Measurements from ENCODE around the gene DBH. TPM values are rescaled to one million over a fixed set of nuclear protein-coding genes. Genes with fewer than 3 reads are reported as not detected.

DBH gene
- total and polyA plus RNA-seq, 3 donors from 2014 or later, result 0.06 TPM; not detected in 2

GRCh38 chr9:133632806-133633680 is 3.1 kb upstream of the DBH start:
- H3K9me3 ChIP-seq, result no peaks in the 10 kb centered on the region
- 82% methylated on average over 22 to 26 of the region's 27 CpGs for WGBS, 2 donors
- H3K27ac ChIP-seq, result no peak overlapping the region
- peaks cover 5% of the 10 kb centered on the region for H3K4me1 ChIP-seq
- no peaks in the 10 kb centered on the region for H3K27me3 ChIP-seq
- TF ChIP-seq, protein P1, sequence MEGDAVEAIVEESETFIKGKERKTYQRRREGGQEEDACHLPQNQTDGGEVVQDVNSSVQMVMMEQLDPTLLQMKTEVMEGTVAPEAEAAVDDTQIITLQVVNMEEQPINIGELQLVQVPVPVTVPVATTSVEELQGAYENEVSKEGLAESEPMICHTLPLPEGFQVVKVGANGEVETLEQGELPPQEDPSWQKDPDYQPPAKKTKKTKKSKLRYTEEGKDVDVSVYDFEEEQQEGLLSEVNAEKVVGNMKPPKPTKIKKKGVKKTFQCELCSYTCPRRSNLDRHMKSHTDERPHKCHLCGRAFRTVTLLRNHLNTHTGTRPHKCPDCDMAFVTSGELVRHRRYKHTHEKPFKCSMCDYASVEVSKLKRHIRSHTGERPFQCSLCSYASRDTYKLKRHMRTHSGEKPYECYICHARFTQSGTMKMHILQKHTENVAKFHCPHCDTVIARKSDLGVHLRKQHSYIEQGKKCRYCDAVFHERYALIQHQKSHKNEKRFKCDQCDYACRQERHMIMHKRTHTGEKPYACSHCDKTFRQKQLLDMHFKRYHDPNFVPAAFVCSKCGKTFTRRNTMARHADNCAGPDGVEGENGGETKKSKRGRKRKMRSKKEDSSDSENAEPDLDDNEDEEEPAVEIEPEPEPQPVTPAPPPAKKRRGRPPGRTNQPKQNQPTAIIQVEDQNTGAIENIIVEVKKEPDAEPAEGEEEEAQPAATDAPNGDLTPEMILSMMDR (IDR thresholded peaks at IDR 0.05), result no peak
- no peak for TF ChIP-seq POLR2A (IDR thresholded peaks at IDR 0.05)
- no peak for DNase-seq
- intact Hi-C loops (cut with DNase I; ENCODE audit: low total_unique reads), result no loop called here
- H3K4me3 ChIP-seq, result no peak overlapping the region
- no peaks in the 10 kb centered on the region for H3K36me3 ChIP-seq (ENCODE audit: low read depth, missing control alignments)

GRCh38 chr9:133633681-133634080 is 2.5 kb upstream of the DBH start:
- intact Hi-C loops (cut with DNase I; ENCODE audit: low total_unique reads), result no loop called here
- Histone ChIP-seq H3K4me1 (peaks cover 5% of the 10 kb centered on the region), H3K4me3 (no peak overlapping the region), H3K9me3 (no peaks in the 10 kb centered on the region), H3K27ac (no peak overlapping the region), H3K27me3 (no peaks in the 10 kb centered on the region), H3K36me3 (ENCODE audit: low read depth, missing control alignments) (no peaks in the 10 kb centered on the region)
- no peak for DNase-seq
- TF ChIP-seq POLR2A (IDR thresholded peaks at IDR 0.05), result no peak
- TF ChIP-seq, protein P1 (IDR thresholded peaks at IDR 0.05), result no peak
- WGBS, 2 donors, result 79 to 87% methylated on average over 5 to 8 of the region's 8 CpGs

DNA sequence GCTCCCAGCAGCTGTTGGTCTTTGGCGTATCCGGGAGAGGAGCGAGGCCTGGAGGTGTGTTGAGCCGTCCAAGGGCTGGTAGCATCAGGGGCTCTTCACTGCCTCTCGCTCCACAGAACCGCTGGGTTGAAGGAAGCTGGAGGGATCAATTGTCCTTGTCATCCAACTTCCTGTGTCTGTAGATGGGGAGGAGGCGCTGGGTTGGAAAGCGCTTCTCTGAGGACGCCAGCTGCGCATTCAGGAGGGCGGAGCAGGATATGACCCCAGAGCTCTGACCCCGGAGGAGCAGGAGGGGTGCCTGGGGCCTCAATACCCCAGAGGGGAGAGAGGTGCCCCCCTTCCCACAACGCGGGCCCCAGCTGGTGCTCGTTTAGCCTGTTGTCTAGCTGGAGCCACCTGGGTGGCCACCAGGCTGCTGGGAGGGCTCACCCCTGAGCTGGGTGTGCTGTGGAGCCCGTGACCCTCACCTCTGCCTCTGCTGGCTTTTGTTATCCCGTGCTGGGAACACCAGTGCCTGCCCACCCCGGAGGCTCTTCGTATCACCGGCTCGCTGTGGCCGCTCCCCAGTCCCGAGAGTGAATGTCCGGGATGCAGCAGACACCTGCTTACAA is 2.0 kb upstream of the DBH start:
- peaks cover 5% of the 10 kb centered on the region for H3K4me1 ChIP-seq
- no peaks in the 10 kb centered on the region for H3K36me3 ChIP-seq (ENCODE audit: low read depth, missing control alignments)
- intact Hi-C loops (cut with DNase I; ENCODE audit: low total_unique reads), result no loop called here
- DNase-seq, result no peak
- TF ChIP-seq, protein P1 (IDR thresholded peaks at IDR 0.05), result no peak
- TF ChIP-seq POLR2A (IDR thresholded peaks at IDR 0.05), result no peak
- no peak overlapping the region for H3K27ac ChIP-seq
- no peaks in the 10 kb centered on the region for H3K27me3 ChIP-seq
- H3K4me3 ChIP-seq, result no peak overlapping the region
- H3K9me3 ChIP-seq, result no peaks in the 10 kb centered on the region
- 60 to 76% methylated on average over 14 to 24 of the region's 24 CpGs for WGBS, 2 donors

- no peak for DNase-seq
- Histone ChIP-seq H3K4me3 (no peak overlapping the region), H3K36me3 (ENCODE audit: low read depth, missing control alignments) (no peaks in the 10 kb centered on the region), H3K27me3 (no peaks in the 10 kb centered on the region), H3K4me1 (peaks cover 5% of the 10 kb centered on the region), H3K27ac (no peak overlapping the region), H3K9me3 (no peaks in the 10 kb centered on the region)
- intact Hi-C loops (cut with DNase I; ENCODE audit: low total_unique reads), result no loop called here
- WGBS, 2 donors, result 78 to 80% methylated on average over 6 of the region's 6 CpGs
- TF ChIP-seq POLR2A (IDR thresholded peaks at IDR 0.05), result no peak
- TF ChIP-seq, protein P1 (IDR thresholded peaks at IDR 0.05), result no peak
Measured at GRCh38 chr9:133635098-133635497, 1.1 kb upstream of the DBH start.
